ENCODE results near the gene ZNF562. TPM values are rescaled to one million over a fixed set of nuclear protein-coding genes. Genes with fewer than 3 reads are reported as not detected.
A peak's percentile ranks its signal among the peaks of the same experiment; 100 is the strongest.
"Not testable (repeated sequence)": the region's sequence is repeated elsewhere in the genome, so short reads cannot be mapped to it uniquely, and the experiment has no call there.

The ZNF562 gene
- total RNA-seq, 1 experiment from 2014 or later = 37.6 TPM

DNA sequence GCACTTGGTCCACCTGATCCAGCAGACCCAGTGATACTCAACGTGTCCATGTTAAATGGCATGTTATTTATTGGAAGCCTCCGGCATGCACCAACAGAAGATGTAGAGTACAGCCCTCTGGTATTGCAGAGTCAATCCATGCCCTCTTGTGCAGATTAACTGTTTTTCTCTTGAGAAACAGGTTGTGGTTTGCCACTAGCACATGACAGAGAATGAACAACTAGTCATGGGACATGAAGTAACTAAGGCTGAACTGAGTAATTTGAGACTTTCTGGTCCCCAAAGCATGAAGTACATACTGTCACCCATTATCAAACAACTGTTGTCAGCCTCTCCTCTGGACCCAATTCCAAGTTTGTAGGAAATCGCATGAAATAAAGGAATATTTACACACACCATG, 3.2 kb downstream of the ZNF562 start:
- Histone ChIP-seq H3K36me3 (peaks cover 38% of the 10 kb centered on the region), H3K9me3 (replicated peaks) (peaks cover 15% of the 10 kb centered on the region), H3K27ac (no peak overlapping the region), H3K4me1 (no peaks in the 10 kb centered on the region), H3K27me3 (no peaks in the 10 kb centered on the region), H3K4me3 (no peak overlapping the region)
- DNase-seq = no peak

- no peaks in the 10 kb centered on the region for H3K4me1 ChIP-seq
- DNase-seq = no peak
- H3K36me3 ChIP-seq = peaks cover 46% of the 10 kb centered on the region
- H3K27me3 ChIP-seq = no peaks in the 10 kb centered on the region
- H3K4me3 ChIP-seq = no peak overlapping the region
- peaks cover 19% of the 10 kb centered on the region for H3K9me3 ChIP-seq (replicated peaks)
- H3K27ac ChIP-seq = no peak overlapping the region
Measured at GRCh38 chr19:9668544-9668943, 6.4 kb downstream of the ZNF562 start.

- no peak overlapping the region for H3K27ac ChIP-seq
- peaks cover 13% of the 10 kb centered on the region for H3K9me3 ChIP-seq (replicated peaks)
- no peaks in the 10 kb centered on the region for H3K4me1 ChIP-seq
- no peak for DNase-seq
- H3K27me3 ChIP-seq = no peaks in the 10 kb centered on the region
- peaks cover 39% of the 10 kb centered on the region for H3K36me3 ChIP-seq
- H3K4me3 ChIP-seq = no peak overlapping the region
Measured at GRCh38 chr19:9667898-9668297, 7.0 kb downstream of the ZNF562 start.

DNA sequence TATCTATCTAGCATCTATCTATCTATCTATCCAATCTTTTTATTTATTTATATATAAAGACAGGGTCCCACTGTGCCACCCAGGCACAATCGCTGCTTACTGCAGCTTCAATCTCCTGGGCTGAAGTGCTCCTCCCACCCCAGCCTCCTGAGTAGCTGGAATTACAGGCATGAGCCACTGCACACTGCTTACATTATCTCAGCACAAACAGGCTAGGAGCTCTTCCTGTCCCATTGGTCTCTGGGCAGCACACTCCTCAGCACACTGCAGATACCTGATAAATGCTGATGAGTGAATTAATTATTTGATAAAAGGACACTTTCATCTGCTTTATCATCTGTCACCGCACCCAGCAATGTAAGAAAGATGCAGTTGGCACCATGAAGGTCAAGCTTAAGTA, 16.1 kb downstream of the ZNF562 start:
- Histone ChIP-seq H3K27me3 (no peaks in the 10 kb centered on the region), H3K4me1 (no peaks in the 10 kb centered on the region), H3K4me3 (no peak overlapping the region), H3K36me3 (peaks cover 61% of the 10 kb centered on the region), H3K27ac (no peak overlapping the region), H3K9me3 (replicated peaks) (peaks cover 4% of the 10 kb centered on the region; the same call in 1 of the 2 replicates)
- DNase-seq = no peak

DNA sequence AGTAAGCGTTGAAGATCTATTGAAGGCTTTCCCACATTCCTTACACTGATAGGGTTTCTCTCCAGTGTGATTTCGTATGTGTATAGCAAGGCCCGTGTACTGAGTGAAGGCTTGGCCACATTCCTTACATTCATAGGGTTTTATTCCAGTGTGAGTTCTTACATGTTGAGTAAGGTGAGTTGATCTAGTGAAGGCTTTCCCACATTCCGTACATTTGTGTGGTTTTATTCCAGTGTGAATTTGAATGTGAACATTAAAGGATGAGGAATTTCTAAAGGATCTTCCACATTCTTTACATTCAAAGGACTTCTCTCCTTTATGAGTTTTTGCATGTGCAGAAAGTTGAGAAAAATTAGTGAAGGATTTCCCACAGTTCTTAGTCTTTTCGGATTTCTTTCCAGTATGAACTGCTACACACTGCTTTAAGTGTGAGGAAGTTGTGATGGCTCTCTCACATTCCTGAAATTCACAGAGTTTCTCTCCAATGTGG, 21.8 kb downstream of the ZNF562 start:
- DNase-seq, H3K27me3 ChIP-seq: not testable (repeated sequence)

GRCh38 chr19:9651464-9651863, 23.4 kb downstream of the ZNF562 start:
- not testable (repeated sequence) for H3K27ac ChIP-seq, H3K4me3 ChIP-seq, H3K27me3 ChIP-seq, DNase-seq, H3K4me1 ChIP-seq
- Histone ChIP-seq H3K9me3 (replicated peaks) (peaks cover 22% of the 10 kb centered on the region; the same call in 1 of the 2 replicates), H3K36me3 (peaks cover 87% of the 10 kb centered on the region)

More for the DNA sequence above, 21.8 kb downstream of the ZNF562 start:
- not testable (repeated sequence) for H3K4me1 ChIP-seq, H3K27ac ChIP-seq, H3K4me3 ChIP-seq
- Histone ChIP-seq H3K9me3 (replicated peaks) (peaks cover 22% of the 10 kb centered on the region; the same call in 1 of the 2 replicates), H3K36me3 (peaks cover 90% of the 10 kb centered on the region)

DNA sequence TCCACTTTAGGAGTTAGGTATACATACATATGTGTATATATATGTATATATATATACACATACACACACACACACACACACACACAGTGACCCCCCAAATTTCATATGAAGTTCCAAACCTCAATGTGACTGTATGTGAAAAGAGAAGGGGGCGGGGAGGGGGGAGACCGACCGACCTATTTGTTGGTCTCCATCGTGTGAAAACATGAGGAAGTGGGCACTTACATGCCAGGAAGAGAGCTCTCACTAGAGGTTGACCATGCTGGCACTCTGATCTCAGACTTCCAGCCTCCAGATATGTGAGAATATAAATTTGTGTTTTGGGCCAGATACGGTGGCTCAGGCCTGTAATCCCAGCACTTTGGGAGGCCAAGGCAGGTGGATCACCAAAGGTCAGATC, 24.6 kb downstream of the ZNF562 start:
- H3K27ac ChIP-seq = no peak overlapping the region
- H3K36me3 ChIP-seq = peaks cover 76% of the 10 kb centered on the region
- H3K27me3 ChIP-seq = no peaks in the 10 kb centered on the region
- H3K4me1 ChIP-seq = no peaks in the 10 kb centered on the region
- no peak overlapping the region for H3K4me3 ChIP-seq
- H3K9me3 ChIP-seq (replicated peaks) = peaks cover 22% of the 10 kb centered on the region; the same call in 1 of the 2 replicates
- DNase-seq = no peak

DNA sequence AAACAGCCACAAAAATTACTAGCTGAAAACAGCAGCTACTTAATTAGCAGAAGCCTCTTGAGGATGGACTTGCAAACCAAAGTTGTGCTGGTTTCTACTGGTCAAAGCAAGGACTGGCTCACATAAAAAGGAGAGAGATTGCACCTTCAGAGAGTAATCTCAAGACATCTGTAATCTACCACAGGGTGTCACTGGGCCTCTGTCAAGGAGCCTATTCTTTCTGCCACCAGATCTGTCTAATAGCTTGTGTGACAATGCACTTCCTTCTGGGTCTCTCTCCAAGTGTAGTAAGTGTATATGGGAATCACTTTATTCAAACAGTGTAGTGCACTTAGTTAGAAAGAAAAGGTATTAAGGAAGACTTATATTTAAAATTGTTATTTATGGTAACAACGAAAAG, 29.4 kb downstream of the ZNF562 start:
- H3K36me3 ChIP-seq = peaks cover 41% of the 10 kb centered on the region
- H3K4me3 ChIP-seq = no peak overlapping the region
- no peak for DNase-seq
- H3K27me3 ChIP-seq = no peaks in the 10 kb centered on the region
- no peaks in the 10 kb centered on the region for H3K9me3 ChIP-seq (replicated peaks)
- no peaks in the 10 kb centered on the region for H3K4me1 ChIP-seq
- H3K27ac ChIP-seq = no peak overlapping the region

DNA sequence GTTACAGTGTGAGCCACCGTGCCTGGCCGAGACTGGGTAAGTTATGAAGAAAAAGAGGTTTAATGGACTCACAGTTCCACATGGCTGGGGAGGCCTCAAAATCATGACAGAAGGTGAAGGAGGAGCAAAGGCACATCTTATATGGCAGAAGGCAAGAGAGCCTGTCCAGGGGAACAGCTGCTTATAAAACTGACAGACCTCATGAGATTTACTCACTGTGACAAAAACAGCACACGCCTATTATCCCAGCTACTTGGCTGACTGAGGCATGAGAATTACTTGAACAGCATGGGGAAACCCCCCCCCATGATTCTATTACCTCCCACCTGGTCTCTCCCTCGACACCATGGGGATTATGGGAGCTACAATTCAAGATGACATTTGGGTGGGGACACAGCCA, 30.4 kb downstream of the ZNF562 start:
- Histone ChIP-seq H3K27ac (no peak overlapping the region), H3K4me3 (no peak overlapping the region), H3K36me3 (peaks cover 34% of the 10 kb centered on the region), H3K9me3 (replicated peaks) (no peaks in the 10 kb centered on the region), H3K27me3 (no peaks in the 10 kb centered on the region), H3K4me1 (no peaks in the 10 kb centered on the region)
- DNase-seq = no peak

- Histone ChIP-seq H3K4me3 (no peak overlapping the region), H3K36me3 (peaks cover 12% of the 10 kb centered on the region), H3K9me3 (replicated peaks) (no peaks in the 10 kb centered on the region), H3K27me3 (no peaks in the 10 kb centered on the region), H3K4me1 (no peaks in the 10 kb centered on the region), H3K27ac (no peak overlapping the region)
- DNase-seq = peak; percentile 21 to 27
Measured at GRCh38 chr19:9641810-9642209, 33.1 kb downstream of the ZNF562 start.

GRCh38 chr19:9640956-9641355, 33.9 kb downstream of the ZNF562 start:
- Histone ChIP-seq H3K36me3 (peaks cover 12% of the 10 kb centered on the region), H3K27ac (no peak overlapping the region), H3K4me3 (no peak overlapping the region), H3K27me3 (no peaks in the 10 kb centered on the region), H3K9me3 (replicated peaks) (no peaks in the 10 kb centered on the region), H3K4me1 (no peaks in the 10 kb centered on the region)
- no peak for DNase-seq

DNA sequence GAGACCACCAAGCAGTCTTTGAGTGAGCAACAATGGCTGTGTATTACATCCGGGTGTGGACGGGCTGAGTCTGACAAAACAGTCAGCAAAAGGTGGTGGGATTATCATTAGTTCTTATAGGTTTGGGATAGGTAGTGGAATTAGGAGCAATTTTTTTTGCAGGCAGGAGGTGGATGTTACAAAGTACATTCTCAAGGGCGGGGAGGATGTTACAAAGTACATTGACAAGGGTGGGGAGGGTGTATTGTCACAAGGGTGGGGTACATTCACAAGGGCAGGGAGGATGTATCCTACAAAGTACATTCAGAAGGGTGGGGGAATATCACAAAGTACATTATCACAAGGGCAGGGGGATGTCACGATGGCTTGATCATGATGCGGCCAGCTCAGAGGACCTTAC, 38.9 kb downstream of the ZNF562 start:
- Histone ChIP-seq H3K27me3 (no peaks in the 10 kb centered on the region), H3K9me3 (replicated peaks) (no peaks in the 10 kb centered on the region; the same call in 1 of the 2 replicates), H3K4me1 (no peaks in the 10 kb centered on the region), H3K27ac (no peak overlapping the region), H3K4me3 (no peak overlapping the region), H3K36me3 (peaks cover 3% of the 10 kb centered on the region; the same call in 1 of the 2 replicates)
- DNase-seq = no peak

GRCh38 chr19:9627856-9628255, 47.0 kb downstream of the ZNF562 start:
- Histone ChIP-seq H3K9me3 (replicated peaks) (no peaks in the 10 kb centered on the region), H3K27me3 (no peaks in the 10 kb centered on the region), H3K4me3 (no peak overlapping the region), H3K27ac (no peak overlapping the region), H3K36me3 (peaks cover 2% of the 10 kb centered on the region; the same call in 1 of the 2 replicates), H3K4me1 (no peaks in the 10 kb centered on the region)
- DNase-seq = no peak

DNA sequence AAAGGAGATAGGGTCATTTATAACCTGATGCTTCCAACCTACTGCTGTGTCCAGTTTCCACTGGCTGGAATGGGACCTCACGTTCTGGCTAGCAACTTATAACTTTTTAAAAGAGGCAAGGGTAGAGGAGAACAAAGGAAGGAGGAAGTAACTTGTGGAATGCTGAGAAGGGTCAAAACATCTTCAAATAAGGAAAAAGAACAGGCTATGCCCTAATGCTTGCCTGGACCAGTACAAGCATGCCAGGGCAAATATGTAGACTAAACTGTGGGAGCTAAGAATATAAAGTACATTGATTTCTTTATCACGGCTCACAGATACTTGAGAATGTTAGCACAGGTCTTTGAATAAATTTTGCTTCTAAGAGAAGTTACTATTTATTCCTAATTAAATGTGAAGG, 52.4 kb downstream of the ZNF562 start:
- Histone ChIP-seq H3K9me3 (replicated peaks) (no peaks in the 10 kb centered on the region), H3K4me1 (no peaks in the 10 kb centered on the region), H3K4me3 (no peak overlapping the region), H3K27ac (no peak overlapping the region), H3K36me3 (peaks cover 21% of the 10 kb centered on the region), H3K27me3 (no peaks in the 10 kb centered on the region)
- DNase-seq = no peak

GRCh38 chr19:9621156-9622037, 53.5 kb downstream of the ZNF562 start, which contains the start of gene ZNF561:
ZNF561 (minus strand) TSS chr19:9621232; CDS start chr19:9619456, 1,776 bp downstream.
- Histone ChIP-seq H3K4me3 (peak within 1 kb of the TSS; percentile 90), H3K36me3 (peaks cover 31% of the 10 kb centered on the region), H3K9me3 (replicated peaks) (no peaks in the 10 kb centered on the region), H3K27ac (peak within 1 kb of the TSS; percentile 97), H3K27me3 (no peaks in the 10 kb centered on the region), H3K4me1 (no peaks in the 10 kb centered on the region)
- DNase-seq = peak; percentile 83 to 89
